Measurements from ENCODE around the gene SMOC2. TPM values are rescaled to one million over a fixed set of nuclear protein-coding genes. Genes with fewer than 3 reads are reported as not detected.

SMOC2 gene
- total RNA-seq, 4 donors from 2014 or later, result 45.8 to 130 (median 84.0) TPM

GRCh38 chr6:168658059-168658458 is 217.1 kb downstream of the SMOC2 start:
- Histone ChIP-seq H3K27me3 (no peaks in the 10 kb centered on the region), H3K4me1 (no peaks in the 10 kb centered on the region), H3K27ac (replicated peaks in 1 of 4) (no peak overlapping the region), H3K36me3 (peaks cover 0 to 24% (median 4%) of the 10 kb centered on the region in 4 donors), H3K4me3 (no peak overlapping the region), H3K9me3 (peaks cover 0 to 2% (median 0%) of the 10 kb centered on the region in 4 donors)
- no peak for DNase-seq (ENCODE audit: extremely low spot score)
- no peak for TF ChIP-seq POLR2AphosphoS5 (IDR thresholded peaks at IDR 0.05)
- TF ChIP-seq, protein P1, sequence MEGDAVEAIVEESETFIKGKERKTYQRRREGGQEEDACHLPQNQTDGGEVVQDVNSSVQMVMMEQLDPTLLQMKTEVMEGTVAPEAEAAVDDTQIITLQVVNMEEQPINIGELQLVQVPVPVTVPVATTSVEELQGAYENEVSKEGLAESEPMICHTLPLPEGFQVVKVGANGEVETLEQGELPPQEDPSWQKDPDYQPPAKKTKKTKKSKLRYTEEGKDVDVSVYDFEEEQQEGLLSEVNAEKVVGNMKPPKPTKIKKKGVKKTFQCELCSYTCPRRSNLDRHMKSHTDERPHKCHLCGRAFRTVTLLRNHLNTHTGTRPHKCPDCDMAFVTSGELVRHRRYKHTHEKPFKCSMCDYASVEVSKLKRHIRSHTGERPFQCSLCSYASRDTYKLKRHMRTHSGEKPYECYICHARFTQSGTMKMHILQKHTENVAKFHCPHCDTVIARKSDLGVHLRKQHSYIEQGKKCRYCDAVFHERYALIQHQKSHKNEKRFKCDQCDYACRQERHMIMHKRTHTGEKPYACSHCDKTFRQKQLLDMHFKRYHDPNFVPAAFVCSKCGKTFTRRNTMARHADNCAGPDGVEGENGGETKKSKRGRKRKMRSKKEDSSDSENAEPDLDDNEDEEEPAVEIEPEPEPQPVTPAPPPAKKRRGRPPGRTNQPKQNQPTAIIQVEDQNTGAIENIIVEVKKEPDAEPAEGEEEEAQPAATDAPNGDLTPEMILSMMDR (IDR thresholded peaks at IDR 0.05), result no peak
- no peak for TF ChIP-seq EP300 (IDR thresholded peaks at IDR 0.05)
- no peak for TF ChIP-seq POLR2A (IDR thresholded peaks at IDR 0.05; ENCODE audit: low read depth)
- 93% methylated on average over 1 of the region's 1 CpG for WGBS
- intact Hi-C loops (cut with DNase I), result no loop called here

- Histone ChIP-seq H3K4me1 (no peaks in the 10 kb centered on the region), H3K27ac (replicated peaks in 1 of 4) (no peak overlapping the region), H3K27me3 (no peaks in the 10 kb centered on the region), H3K4me3 (no peak overlapping the region), H3K36me3 (peaks cover 0 to 17% (median 3%) of the 10 kb centered on the region in 4 donors), H3K9me3 (peaks cover 0 to 2% (median 0%) of the 10 kb centered on the region in 4 donors)
- no peak for DNase-seq (ENCODE audit: extremely low spot score)
- intact Hi-C loops (cut with DNase I), result no loop called here
- 96% methylated on average over 13 of the region's 14 CpGs for WGBS
- TF ChIP-seq POLR2AphosphoS5 (IDR thresholded peaks at IDR 0.05), result no peak
- TF ChIP-seq, protein P1 (IDR thresholded peaks at IDR 0.05), result no peak
- no peak for TF ChIP-seq EP300 (IDR thresholded peaks at IDR 0.05)
- no peak for TF ChIP-seq POLR2A (IDR thresholded peaks at IDR 0.05; ENCODE audit: low read depth)
Measured at GRCh38 chr6:168660400-168660945, 219.5 kb downstream of the SMOC2 start.

- Histone ChIP-seq H3K36me3 (peaks cover 0 to 7% (median under 1%) of the 10 kb centered on the region in 4 donors), H3K27ac (replicated peaks in 1 of 4) (no peak overlapping the region), H3K4me3 (no peak overlapping the region), H3K4me1 (no peaks in the 10 kb centered on the region), H3K27me3 (no peaks in the 10 kb centered on the region), H3K9me3 (no peaks in the 10 kb centered on the region)
- WGBS, result 93% methylated on average over 17 of the region's 17 CpGs
- no peak for DNase-seq (ENCODE audit: extremely low spot score)
- no peak for TF ChIP-seq POLR2A (IDR thresholded peaks at IDR 0.05; ENCODE audit: low read depth)
- intact Hi-C loops (cut with DNase I), result no loop called here
Measured at GRCh38 chr6:168662301-168662936, 221.4 kb downstream of the SMOC2 start.

GRCh38 chr6:168663041-168663440 is 222.1 kb downstream of the SMOC2 start:
- no peak for DNase-seq (ENCODE audit: extremely low spot score)
- no peaks in the 10 kb centered on the region for H3K9me3 ChIP-seq
- no peak overlapping the region for H3K4me3 ChIP-seq
- 70% methylated on average over 7 of the region's 7 CpGs for WGBS
- H3K36me3 ChIP-seq, result peaks cover 0 to 3% (median 0%) of the 10 kb centered on the region in 4 donors
- H3K27me3 ChIP-seq, result no peaks in the 10 kb centered on the region
- H3K4me1 ChIP-seq, result no peaks in the 10 kb centered on the region
- H3K27ac ChIP-seq (replicated peaks in 1 of 4), result no peak overlapping the region
- intact Hi-C loops (cut with DNase I), result no loop called here
- TF ChIP-seq EP300 (IDR thresholded peaks at IDR 0.05) (no peak), POLR2AphosphoS5 (IDR thresholded peaks at IDR 0.05) (no peak), POLR2A (IDR thresholded peaks at IDR 0.05; ENCODE audit: low read depth) (no peak)
- TF ChIP-seq, protein P1 (IDR thresholded peaks at IDR 0.05), result no peak

- Histone ChIP-seq H3K9me3 (no peaks in the 10 kb centered on the region), H3K4me3 (no peak overlapping the region), H3K27ac (replicated peaks in 1 of 4) (no peak overlapping the region), H3K27me3 (no peaks in the 10 kb centered on the region), H3K36me3 (peaks cover 0 to 3% (median 0%) of the 10 kb centered on the region in 4 donors), H3K4me1 (no peaks in the 10 kb centered on the region)
- no peak for DNase-seq (ENCODE audit: extremely low spot score)
- WGBS, result 89% methylated on average over 9 of the region's 9 CpGs
- TF ChIP-seq POLR2AphosphoS5 (IDR thresholded peaks at IDR 0.05) (no peak), EP300 (IDR thresholded peaks at IDR 0.05) (no peak), POLR2A (IDR thresholded peaks at IDR 0.05; ENCODE audit: low read depth) (no peak)
- TF ChIP-seq, protein P1 (IDR thresholded peaks at IDR 0.05), result no peak
- intact Hi-C loops (cut with DNase I), result no loop called here
Measured at GRCh38 chr6:168664956-168665355, 224.0 kb downstream of the SMOC2 start.
